ENCODE data around the gene DUSP9. TPM values are rescaled to one million over a fixed set of nuclear protein-coding genes. Genes with fewer than 3 reads are reported as not detected.
A peak's percentile ranks its signal among the peaks of the same experiment; 100 is the strongest.
"Not testable (repeated sequence)": the region's sequence is repeated elsewhere in the genome, so short reads cannot be mapped to it uniquely, and the experiment has no call there.

Gene DUSP9, protein sequence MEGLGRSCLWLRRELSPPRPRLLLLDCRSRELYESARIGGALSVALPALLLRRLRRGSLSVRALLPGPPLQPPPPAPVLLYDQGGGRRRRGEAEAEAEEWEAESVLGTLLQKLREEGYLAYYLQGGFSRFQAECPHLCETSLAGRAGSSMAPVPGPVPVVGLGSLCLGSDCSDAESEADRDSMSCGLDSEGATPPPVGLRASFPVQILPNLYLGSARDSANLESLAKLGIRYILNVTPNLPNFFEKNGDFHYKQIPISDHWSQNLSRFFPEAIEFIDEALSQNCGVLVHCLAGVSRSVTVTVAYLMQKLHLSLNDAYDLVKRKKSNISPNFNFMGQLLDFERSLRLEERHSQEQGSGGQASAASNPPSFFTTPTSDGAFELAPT
- polyA plus RNA-seq (2012; ENCODE audit: low read depth, missing spikeins), result not detected

DNA sequence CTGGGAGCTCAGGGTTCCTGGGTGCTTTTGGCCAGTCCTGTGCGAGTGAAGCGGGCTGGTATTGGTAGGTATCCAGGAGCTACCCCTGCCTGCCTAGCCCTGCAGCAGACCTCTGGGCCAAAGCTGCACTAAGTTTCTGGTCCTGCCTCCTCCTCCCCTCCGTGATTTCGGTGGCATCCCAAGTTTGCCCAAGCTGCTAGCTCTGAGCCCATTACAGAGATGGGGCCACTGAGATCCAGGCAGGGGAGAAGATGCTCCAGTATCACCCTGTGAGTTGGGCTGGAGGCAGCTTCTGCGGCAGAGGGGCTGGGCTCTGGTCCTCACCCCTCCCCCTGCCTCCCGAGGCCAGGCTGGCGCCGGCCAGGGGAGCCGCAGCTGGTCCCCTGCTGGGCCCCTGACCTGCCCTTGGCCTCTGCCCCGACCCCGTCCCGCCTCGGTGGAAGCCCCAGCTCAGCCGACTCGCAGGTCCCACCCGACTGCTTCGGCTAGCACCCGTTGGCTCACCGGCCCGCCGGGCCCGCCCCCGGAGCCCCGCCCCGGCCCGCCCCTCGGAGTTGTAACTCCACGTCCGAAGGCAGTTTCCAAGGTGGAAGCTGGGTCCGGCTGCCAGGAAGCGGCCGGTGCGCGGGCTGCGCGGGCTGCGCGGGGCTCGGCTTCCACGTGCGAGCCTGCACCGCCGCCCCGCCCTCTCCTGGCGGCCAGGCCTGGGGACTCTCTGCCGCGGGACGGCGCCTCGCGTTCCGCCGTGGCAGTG is at the start of gene DUSP9:
DUSP9 (plus strand) TSS at position 584 of the 754 bp plus-strand sequence. CDS start 751 bp downstream, outside the sequence.
- FAIRE-seq (no peak), DNase-seq (ENCODE audit: insufficient read length, low spot score) (no peak)
- no peak for TF ChIP-seq POLR2AphosphoS5 (IDR thresholded peaks at IDR 0.05; ENCODE audit: low read depth, low read length)
- no peak for TF ChIP-seq SPI1 (IDR thresholded peaks at IDR 0.05; ENCODE audit: low read depth, low read length)
- no peak for TF ChIP-seq PAX5 (IDR thresholded peaks at IDR 0.05; ENCODE audit: insufficient read depth, low read length, severe bottlenecking)

DNA sequence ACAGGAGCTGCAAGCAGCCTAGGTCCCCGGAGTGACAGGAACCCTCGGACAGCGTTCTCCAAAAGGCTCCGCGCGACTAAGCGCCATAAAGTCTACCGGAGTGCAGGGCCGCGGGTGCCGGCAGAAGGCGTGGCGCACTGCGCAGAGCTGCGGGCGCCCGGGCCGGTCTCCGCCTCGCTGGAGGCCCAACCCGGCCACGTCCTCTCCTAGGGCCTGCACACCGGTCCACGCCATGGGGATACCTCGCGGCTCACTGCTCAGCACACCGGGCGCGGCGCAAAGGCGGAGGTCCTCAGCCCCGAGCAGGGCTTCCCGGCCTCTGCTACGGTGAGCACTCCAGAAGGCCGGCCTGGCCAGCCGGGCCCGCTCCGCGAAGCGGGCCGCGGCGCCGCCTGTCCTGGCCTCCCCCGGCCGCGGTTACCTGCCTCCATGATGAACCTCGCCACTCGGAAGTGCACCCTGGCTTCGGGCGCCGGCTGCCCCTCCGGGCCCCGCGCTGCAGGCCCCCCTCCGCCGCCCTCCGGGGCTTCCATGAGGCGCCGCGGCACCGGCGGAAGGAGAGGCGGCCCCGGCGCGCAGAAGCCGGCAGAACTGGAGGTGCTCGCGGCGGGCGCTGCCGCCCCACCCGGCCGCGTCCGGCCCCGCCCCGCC is 48.3 kb upstream of the DUSP9 start, which contains the start of gene CCNQ:
CCNQ (minus strand) TSS at position 599 of the 651 bp plus-strand sequence; CDS start at position 533, 66 bp downstream.
- DNase-seq (ENCODE audit: insufficient read length, low spot score) (no peak), FAIRE-seq (no peak)
- TF ChIP-seq TAF1 (IDR thresholded peaks at IDR 0.05; ENCODE audit: low read depth, low read length), result no peak
- no peak for TF ChIP-seq POU2F2 (IDR thresholded peaks at IDR 0.05; ENCODE audit: low read depth, low read length)
- no peak for TF ChIP-seq SPI1 (IDR thresholded peaks at IDR 0.05; ENCODE audit: low read depth, low read length)
- TF ChIP-seq PAX5 (IDR thresholded peaks at IDR 0.05; ENCODE audit: insufficient read depth, low read length, severe bottlenecking), result no peak
- no peak for TF ChIP-seq POLR2A (IDR thresholded peaks at IDR 0.05; ENCODE audit: low read depth, low read length)
- TF ChIP-seq POLR2AphosphoS5 (IDR thresholded peaks at IDR 0.05; ENCODE audit: low read depth, low read length), result no peak

DNA sequence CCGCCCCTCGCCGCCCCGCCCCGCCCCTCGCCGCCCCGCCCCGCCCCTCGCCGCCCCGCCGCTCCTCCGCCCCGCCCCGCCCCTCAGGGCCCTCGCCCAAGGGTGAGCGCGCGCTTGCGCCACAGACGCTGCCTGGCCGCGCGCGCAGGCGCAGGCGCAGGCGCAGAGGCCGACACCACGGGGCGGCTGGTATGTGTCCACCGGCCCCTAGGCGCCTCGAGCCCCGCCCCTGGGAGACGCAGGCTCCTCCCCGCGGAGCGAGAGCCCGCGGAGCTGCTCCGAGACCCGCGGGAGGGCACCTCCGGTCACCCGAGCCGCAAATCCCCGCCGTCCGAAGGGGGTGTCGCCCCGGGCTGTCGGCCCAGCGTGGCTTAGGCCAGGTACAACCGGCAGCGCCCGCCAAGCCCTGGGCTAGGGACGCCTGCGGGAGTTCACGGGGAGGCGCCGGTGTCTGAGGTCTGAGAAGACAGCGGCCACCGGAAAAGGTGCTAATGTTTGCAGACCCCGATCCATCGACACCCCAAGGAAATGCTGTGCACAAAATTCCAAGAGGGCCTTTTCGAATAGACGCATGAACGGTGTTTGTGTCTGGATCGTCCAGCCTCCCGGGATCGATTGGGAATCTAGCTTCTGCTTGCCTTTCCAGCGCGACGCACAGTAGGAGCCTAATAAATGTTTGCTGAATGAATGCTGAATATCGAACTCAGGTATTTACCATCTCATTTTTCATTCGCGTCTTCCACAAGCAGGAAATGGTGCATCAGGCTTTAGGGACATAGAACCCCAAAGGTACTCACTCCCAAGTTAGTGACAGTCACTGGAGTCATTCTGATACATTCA is 47.6 kb upstream of the DUSP9 start:
- peak; percentile 88 for DNase-seq (ENCODE audit: insufficient read length, low spot score)
- TF ChIP-seq POLR2AphosphoS5 (IDR thresholded peaks at IDR 0.05; ENCODE audit: low read depth, low read length) (no peak), PAX5 (IDR thresholded peaks at IDR 0.05; ENCODE audit: insufficient read depth, low read length, severe bottlenecking) (no peak), SPI1 (IDR thresholded peaks at IDR 0.05; ENCODE audit: low read depth, low read length) (no peak), TAF1 (IDR thresholded peaks at IDR 0.05; ENCODE audit: low read depth, low read length) (no peak), POU2F2 (IDR thresholded peaks at IDR 0.05; ENCODE audit: low read depth, low read length) (no peak), POLR2A (IDR thresholded peaks at IDR 0.05; ENCODE audit: low read depth, low read length) (no peak)
- FAIRE-seq, result peak; percentile 90

DNA sequence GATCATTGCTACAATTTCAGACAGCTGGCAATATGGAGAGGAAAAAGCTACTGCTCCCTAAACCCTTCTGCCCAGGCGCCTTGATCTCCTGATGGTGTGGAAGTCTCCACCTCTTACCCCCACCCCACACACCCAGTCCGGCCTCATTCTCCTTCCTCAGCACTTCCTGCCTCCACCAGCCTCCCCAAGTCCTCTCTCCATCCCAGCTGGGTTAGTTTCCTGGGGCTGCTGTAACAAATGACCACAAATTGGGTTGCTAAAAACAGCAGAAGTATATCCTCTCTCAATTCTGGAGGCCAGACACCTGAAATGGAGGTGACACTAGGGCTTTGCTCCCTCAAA is 47.0 kb upstream of the DUSP9 start:
- TF ChIP-seq PAX5 (IDR thresholded peaks at IDR 0.05; ENCODE audit: insufficient read depth, low read length, severe bottlenecking), result no peak
- TF ChIP-seq POLR2AphosphoS5 (IDR thresholded peaks at IDR 0.05; ENCODE audit: low read depth, low read length), result no peak
- FAIRE-seq (no peak), DNase-seq (ENCODE audit: insufficient read length, low spot score) (no peak)

DNA sequence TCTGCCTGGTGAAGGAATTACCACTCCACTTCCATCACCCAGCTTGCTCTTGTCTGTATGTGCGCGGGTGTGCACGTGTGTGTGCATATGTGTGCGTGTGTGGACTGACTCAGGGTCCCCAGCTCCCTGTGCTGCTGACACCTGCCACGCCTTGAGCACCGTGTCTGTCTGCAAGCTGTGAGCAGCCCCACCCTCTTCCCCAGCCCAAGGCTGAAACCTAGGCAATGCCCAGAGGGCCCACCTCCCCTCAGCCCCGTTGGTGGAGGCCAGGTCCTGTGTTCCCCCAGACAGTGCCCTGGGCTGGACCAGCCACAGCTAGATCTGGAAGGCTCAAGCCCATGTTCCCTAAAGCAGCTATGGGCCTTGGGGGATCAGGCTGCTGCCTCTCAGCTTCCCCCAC is 46.1 kb upstream of the DUSP9 start:
- TF ChIP-seq POLR2AphosphoS5 (IDR thresholded peaks at IDR 0.05; ENCODE audit: low read depth, low read length) (no peak), PAX5 (IDR thresholded peaks at IDR 0.05; ENCODE audit: insufficient read depth, low read length, severe bottlenecking) (no peak), POU2F2 (IDR thresholded peaks at IDR 0.05; ENCODE audit: low read depth, low read length) (no peak), SPI1 (IDR thresholded peaks at IDR 0.05; ENCODE audit: low read depth, low read length) (no peak), POLR2A (IDR thresholded peaks at IDR 0.05; ENCODE audit: low read depth, low read length) (no peak), TAF1 (IDR thresholded peaks at IDR 0.05; ENCODE audit: low read depth, low read length) (no peak)
- no peak for FAIRE-seq
- DNase-seq (ENCODE audit: insufficient read length, low spot score), result no peak

DNA sequence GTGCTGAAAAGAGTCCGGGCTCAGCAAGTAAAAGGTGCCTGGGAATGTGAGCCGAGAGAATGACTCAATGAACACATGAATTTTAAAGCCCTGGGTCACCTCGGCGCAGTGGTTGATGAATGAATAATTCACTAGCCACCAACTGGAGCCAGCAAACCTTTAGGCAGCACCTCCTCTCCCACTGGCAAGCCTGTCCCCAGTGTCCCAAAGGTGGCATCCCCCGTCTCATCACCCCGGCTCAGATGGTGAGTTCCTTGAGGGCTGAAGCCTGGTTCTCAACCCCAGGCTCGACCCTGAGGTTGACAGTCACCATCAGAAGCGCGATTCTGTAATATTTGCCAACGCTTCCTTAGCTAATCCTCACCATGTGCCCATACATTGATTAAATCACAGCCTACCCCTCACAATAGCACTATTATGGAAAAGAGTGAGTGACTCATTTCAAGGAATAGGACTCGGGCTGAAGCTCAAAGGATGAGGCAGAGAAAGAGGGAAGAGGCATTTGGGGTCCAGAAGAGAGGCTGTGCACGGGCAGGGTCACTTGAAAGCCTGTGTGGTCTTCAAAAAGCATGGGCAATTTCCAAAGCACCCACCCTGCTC is 45.4 kb upstream of the DUSP9 start:
- TF ChIP-seq TAF1 (IDR thresholded peaks at IDR 0.05; ENCODE audit: low read depth, low read length) (no peak), PAX5 (IDR thresholded peaks at IDR 0.05; ENCODE audit: insufficient read depth, low read length, severe bottlenecking) (no peak), POLR2A (IDR thresholded peaks at IDR 0.05; ENCODE audit: low read depth, low read length) (no peak), SPI1 (IDR thresholded peaks at IDR 0.05; ENCODE audit: low read depth, low read length) (no peak), POLR2AphosphoS5 (IDR thresholded peaks at IDR 0.05; ENCODE audit: low read depth, low read length) (no peak), POU2F2 (IDR thresholded peaks at IDR 0.05; ENCODE audit: low read depth, low read length) (no peak)
- FAIRE-seq, result no peak
- DNase-seq (ENCODE audit: insufficient read length, low spot score), result no peak

DNA sequence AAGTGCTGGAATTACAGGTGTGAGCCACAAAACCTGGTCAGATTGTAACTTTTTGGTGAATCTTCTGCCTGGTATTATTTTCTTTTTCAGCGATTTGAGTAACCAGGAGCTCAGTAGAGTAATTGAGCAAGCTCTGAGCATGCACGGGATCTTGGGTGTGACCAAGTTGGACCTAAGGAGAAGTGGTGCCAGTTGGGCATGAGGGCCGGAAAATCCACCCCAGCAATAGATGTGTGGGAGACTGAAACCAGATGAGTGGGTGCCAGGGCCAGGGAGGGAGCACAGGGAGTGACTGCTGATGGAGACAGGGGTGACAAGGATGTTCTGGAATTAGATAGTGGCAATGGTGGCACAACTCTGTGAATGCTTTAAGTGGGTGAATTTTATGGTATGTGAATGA is 44.4 kb upstream of the DUSP9 start:
- TF ChIP-seq POU2F2 (IDR thresholded peaks at IDR 0.05; ENCODE audit: low read depth, low read length) (no peak), POLR2AphosphoS5 (IDR thresholded peaks at IDR 0.05; ENCODE audit: low read depth, low read length) (no peak), PAX5 (IDR thresholded peaks at IDR 0.05; ENCODE audit: insufficient read depth, low read length, severe bottlenecking) (no peak), TAF1 (IDR thresholded peaks at IDR 0.05; ENCODE audit: low read depth, low read length) (no peak), POLR2A (IDR thresholded peaks at IDR 0.05; ENCODE audit: low read depth, low read length) (no peak), SPI1 (IDR thresholded peaks at IDR 0.05; ENCODE audit: low read depth, low read length) (no peak)
- DNase-seq (ENCODE audit: insufficient read length, low spot score), result no peak
- no peak for FAIRE-seq

DNA sequence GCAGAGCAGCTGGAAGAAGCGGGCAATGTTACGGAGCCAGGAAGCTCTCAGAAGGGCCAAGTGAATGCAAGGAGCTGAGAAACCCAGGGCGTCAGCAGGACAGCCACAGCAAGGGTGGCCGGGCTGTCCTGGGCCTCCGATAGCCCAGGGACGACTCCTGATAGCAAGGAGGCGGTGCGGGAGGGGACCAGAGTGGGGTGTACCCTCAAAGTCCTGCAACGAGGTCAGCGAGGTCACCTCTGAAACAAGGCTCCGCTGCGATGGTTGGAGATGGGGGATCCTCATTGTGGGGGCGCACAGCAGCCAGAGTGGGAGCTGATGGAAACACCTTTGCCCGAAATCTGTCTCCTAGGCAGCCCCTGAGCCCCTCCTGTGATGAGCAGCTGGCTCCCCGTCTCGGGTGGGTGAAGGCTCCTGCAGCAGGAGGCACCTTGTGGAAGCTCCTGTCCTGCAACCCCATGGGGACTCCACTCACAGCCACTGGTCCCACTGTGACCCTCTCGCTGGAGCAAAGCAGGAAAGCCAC is 43.8 kb upstream of the DUSP9 start:
- no peak for FAIRE-seq
- TF ChIP-seq PAX5 (IDR thresholded peaks at IDR 0.05; ENCODE audit: insufficient read depth, low read length, severe bottlenecking) (no peak), SPI1 (IDR thresholded peaks at IDR 0.05; ENCODE audit: low read depth, low read length) (no peak)
- DNase-seq (ENCODE audit: insufficient read length, low spot score), result no peak

DNA sequence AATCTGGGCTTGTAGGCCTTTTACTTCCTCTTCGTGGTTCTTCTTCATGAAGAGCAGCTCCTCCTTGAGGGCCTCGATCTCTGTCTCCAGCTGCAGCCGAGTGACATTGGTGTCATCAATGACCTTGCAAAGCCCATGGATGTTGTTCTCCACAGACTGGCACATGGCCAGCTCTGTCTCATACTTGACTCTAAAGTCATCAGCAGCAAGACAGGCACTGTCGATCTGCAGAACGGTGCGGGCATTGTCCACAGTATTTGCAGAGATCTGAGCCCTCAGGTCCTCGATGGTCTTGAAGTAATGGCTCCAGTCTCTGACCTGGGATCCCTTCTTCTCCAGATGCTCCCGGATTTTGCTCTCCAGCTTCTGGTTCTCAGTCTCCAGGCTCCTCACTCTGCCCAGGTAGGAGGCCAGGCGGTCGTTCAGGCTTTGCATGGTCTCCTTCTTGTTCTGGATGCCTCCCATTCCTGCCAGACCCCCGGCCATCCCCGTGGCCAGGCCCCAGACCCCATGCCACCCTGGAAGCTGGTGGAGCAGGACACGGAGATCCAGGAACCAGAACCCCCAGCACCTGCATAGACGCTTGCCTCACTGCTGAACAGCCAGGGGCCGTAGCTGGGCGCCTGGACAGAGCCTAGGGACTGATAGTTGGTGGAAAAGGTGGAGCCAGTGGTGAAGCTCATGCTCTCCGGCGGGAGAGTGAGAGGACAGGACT is 42.2 kb upstream of the DUSP9 start:
- DNase-seq (ENCODE audit: insufficient read length, low spot score); FAIRE-seq: not testable (repeated sequence)
